Motor neuron (in vitro differentiated cells): ENCODE measurements around the gene PLXNB2. TPM values are rescaled to one million over a fixed set of nuclear protein-coding genes. Genes with fewer than 3 reads are reported as not detected.

Experiments used
- ATAC-seq, 8 experiments: fragments of 200-7000 bp; cut with Tn5 transposase; replicated peaks in 6 of 8; 2 replicates each; pipeline ENCODE4 v1.8.0; 2021; ENCODE audit warnings: mild to moderate bottlenecking in 8 of 8, moderate library complexity in 8 of 8
- H3K27ac ChIP-seq, 2 donors: fragments of 250-450 bp; sonication (Bioruptor Pico); 2 replicates each; pipeline ENCODE4 v1.9.0; 2021; ENCODE audit warnings: antibody characterized with exemption in 2 of 2, mild to moderate bottlenecking in 2 of 2, moderate library complexity in 1 of 2
- H3K4me1 ChIP-seq, 2 donors: fragments of 250-450 bp; sonication (Bioruptor Pico); replicated peaks in 1 of 2; 2 replicates each; pipeline ENCODE4 v1.6.1; 2021; ENCODE audit warnings: antibody characterized with exemption in 2 of 2, mild to moderate bottlenecking in 2 of 2, moderate library complexity in 1 of 2
- H3K4me3 ChIP-seq, 5 donors: fragments of 250-450 bp; sonication (Bioruptor Pico); 2 replicates each; pipeline ENCODE4 v1.9.0; 2021; ENCODE audit warnings: antibody characterized with exemption in 5 of 5, mild to moderate bottlenecking in 5 of 5, moderate library complexity in 4 of 5
- WGBS, 10 experiments: fragments of 450-650 bp; shearing (Covaris generic); methylation state at CpG; one replicate each; pipeline ENCODE4 v1.0.0; 2022; 5-methylcytosine and 5-hydroxymethylcytosine counted together
- in situ Hi-C, 9 experiments: fragments of 400-800 bp; cut with MboI; loops; one replicate each; pipeline ENCODE4 v1.15.0; 2021; ENCODE audit warnings: low sequenced_read_pairs in 9 of 9, low pct_unique_long_range_greater_than_20kb in 2 of 9; ENCODE audit not compliant: unreplicated experiment in 9 of 9
- total RNA-seq, 8 experiments: library from RNA; unstranded; fragments of 300-600 nt; gene quantifications; 2 replicates each; pipeline versions ENCODE4 v1.2.3 to v1.2.4, GENCODE V29; 2022

The PLXNB2 gene
- total RNA-seq, 8 experiments from 2014 or later, result 36.8 to 104 (median 59.6) TPM

DNA sequence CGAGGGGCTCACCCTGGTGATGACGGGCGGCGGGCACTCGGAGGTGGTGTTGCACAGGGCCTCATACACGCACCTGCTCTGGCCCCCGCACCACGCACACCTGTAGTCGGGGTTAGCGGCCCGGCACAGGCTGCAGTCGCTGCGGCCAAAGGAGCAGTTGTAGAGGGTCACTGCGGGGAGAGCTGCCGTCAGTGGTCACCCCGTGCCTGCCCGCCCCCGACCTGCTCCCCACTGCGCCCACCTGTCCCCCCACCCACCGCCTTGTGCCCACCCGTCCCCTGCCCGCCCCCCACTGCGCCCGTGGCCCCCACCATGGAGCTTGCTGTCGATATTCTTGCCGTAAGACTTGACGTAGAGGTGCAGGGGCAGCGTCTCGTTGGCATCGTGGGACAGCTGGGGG, 23.6 kb downstream of the PLXNB2 start:
- WGBS, 10 experiments, result no CpG with 5 or more reads among the region's 30 CpGs
- ATAC-seq, result no peak
- in situ Hi-C loops, result no loop called here
- Histone ChIP-seq H3K27ac (no peak overlapping the region), H3K4me1 (no peaks in the 10 kb centered on the region), H3K4me3 (no peak overlapping the region)

DNA sequence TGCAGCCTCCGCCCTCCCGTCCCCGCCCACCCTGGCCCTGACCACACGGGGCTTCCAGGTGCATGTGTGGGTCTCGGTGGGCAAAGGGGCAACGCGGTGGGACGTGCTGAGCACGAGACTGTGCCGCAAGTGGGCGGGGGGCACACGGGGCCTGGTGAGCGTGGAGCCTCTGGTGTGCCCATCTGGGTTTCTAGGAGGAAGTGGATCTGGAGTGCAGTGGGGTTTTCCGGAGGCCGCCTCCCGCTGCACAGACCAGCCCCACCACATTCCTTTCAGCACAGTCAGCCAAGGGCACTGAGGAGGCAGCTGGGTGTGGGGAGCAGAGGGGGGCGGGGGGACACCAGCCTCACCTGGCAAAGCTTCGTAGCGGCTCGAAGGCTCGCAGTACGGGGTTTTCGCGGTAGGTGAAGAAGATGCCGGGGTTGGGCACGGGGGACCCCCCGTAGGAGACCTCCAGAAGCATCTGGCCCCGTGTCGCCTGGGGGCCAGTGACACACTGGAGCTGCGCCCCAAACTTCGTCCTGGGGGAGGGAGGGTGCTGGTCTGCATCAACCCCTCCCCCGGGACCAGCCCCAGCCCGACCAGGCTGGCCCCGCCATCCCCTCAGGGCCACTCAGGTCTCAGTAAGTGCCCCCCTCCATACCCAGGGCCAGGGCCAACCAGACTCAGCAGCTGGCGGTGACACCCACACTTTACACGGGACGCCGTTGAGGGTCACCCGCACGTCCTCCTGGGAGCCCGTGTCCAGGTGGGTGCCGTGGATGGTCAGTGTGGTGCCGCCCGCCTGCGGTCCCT, 24.9 kb downstream of the PLXNB2 start:
- no peak overlapping the region for H3K4me3 ChIP-seq
- in situ Hi-C loops, result no loop called here
- WGBS, 10 experiments, result no CpG with 5 or more reads among the region's 45 CpGs
- H3K4me1 ChIP-seq, result no peaks in the 10 kb centered on the region
- ATAC-seq, result peak in 2 of 8 experiments; percentile 29 to 61
- no peak overlapping the region for H3K27ac ChIP-seq

DNA sequence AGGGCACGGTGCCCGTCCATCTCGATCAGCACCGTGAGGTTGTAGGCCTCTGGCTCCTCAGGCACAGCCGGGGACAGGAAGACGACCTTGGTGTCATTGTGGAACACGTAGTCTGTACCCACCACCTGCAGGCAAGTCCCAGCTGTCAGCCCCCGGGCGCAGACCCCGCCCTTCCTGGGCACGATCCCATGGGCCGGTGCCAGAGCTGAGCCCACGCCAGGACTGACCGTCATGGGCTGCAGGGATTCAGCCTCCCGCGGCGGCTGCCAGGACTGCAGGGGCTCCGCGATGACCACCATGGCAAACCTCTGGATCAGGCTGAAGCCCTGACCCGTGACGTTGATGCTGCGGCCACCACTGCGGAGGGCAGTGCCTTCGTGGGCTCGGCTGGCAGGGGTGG, 25.5 kb downstream of the PLXNB2 start:
- in situ Hi-C loops, result no loop called here
- Histone ChIP-seq H3K4me3 (no peak overlapping the region), H3K4me1 (no peaks in the 10 kb centered on the region), H3K27ac (no peak overlapping the region)
- ATAC-seq, result no peak
- 56% methylated on average over 4 of the region's 25 CpGs; no CpG with 5 or more reads in 9 of the 10 experiments for WGBS, 10 experiments

DNA sequence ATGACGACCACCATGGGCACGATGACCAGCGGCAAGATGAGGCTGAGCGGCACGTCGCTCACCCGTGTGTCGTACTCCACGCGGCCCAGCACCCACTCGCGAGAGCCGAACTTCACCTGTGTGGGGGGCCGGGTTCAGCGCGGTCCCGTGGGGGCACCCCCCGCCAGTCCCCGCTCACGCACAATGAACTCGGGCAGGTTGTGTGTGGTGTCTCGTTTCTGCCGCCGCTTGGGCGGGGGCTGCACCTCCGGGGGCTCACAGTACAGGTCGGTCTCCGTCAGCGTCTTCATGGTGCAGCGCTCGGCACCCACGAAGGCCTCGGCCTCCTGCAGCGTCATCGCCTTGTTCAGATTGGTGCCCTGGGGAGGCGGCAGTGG, 26.1 kb downstream of the PLXNB2 start:
- no peaks in the 10 kb centered on the region for H3K4me1 ChIP-seq
- WGBS, 10 experiments, result 93 to 100% (median 100%) methylated on average over 2 to 11 of the region's 36 CpGs; no CpG with 5 or more reads in 7 of the 10 experiments
- in situ Hi-C loops, result no loop called here
- H3K27ac ChIP-seq, result no peak overlapping the region
- H3K4me3 ChIP-seq, result no peak overlapping the region
- ATAC-seq, result no peak

DNA sequence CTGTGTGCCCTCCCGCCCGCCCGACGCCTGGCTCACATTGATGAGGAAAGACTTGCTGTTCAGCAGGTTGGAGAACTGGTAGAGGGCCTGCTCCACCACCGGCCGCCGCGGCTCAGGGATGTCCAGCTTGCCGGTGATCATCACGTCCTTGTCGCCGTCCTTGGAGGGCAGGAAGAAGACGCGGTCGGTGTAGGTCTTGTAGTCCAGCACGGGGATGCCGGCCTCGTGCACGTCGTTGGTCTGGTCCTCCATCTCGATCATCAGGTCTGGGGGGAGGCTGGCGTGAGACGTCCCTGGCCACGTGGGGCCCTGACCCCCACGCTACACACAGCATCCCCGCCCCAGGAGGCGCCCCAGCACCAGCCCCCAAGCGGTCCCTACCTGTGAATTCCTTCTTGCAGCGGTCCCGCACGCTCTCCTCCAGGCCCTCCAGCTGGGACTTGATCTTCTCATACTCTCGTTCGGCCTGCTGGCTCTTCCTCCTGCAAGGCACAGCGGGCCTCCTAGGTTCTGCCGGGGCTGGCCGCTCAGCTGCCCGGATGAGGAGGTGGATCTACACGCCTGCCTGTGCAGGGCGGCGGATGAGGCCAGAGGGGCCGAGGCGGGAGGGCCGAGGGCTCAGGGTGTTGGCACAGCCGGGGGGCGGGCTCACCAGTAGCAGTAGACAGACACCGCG, 26.6 kb downstream of the PLXNB2 start:
- Histone ChIP-seq H3K27ac (no peak overlapping the region), H3K4me3 (no peak overlapping the region), H3K4me1 (no peaks in the 10 kb centered on the region)
- in situ Hi-C loops, result no loop called here
- 95 to 100% methylated on average over 2 to 4 of the region's 47 CpGs; no CpG with 5 or more reads in 8 of the 10 experiments for WGBS, 10 experiments
- no peak for ATAC-seq

DNA sequence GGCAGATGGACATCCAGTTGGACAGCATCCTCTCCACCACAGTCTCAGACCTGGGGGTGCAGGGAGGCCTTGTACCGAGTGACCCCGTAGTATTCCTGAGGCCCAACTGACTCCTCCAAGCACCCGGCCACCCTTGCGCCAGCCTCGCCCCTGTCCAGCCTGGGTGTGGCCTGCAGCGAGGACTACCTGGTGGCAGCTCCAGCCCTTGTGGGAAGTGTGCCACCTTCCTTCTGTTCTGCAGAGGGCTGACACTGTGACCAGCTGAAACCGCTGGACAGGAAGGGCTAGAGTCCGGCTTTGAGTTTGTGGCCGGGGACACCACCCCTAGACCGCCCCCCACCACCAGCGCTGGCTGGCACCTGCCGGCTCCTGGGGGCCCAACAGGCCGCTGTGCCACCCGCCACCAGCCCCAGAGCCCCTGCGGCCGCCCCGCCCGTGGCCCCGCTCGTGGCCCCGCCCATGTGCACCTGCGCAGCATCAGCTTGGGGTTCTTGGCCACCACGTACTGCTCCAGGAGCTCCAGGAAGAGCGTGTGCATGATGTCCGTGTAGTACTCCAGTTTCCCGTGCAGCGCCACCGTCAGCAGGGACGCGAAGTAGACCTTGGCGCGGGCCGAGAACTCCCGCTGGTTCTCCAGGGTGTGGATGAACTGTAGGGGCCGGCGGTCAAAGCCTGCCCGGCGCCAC, 27.3 kb downstream of the PLXNB2 start:
- WGBS, 10 experiments, result 100% methylated on average over 1 to 2 of the region's 38 CpGs; no CpG with 5 or more reads in 8 of the 10 experiments
- H3K4me1 ChIP-seq, result peaks cover under 1 to 2% of the 10 kb centered on the region in 2 donors
- no peak for ATAC-seq
- no peak overlapping the region for H3K27ac ChIP-seq
- in situ Hi-C loops, result no loop called here
- no peak overlapping the region for H3K4me3 ChIP-seq

DNA sequence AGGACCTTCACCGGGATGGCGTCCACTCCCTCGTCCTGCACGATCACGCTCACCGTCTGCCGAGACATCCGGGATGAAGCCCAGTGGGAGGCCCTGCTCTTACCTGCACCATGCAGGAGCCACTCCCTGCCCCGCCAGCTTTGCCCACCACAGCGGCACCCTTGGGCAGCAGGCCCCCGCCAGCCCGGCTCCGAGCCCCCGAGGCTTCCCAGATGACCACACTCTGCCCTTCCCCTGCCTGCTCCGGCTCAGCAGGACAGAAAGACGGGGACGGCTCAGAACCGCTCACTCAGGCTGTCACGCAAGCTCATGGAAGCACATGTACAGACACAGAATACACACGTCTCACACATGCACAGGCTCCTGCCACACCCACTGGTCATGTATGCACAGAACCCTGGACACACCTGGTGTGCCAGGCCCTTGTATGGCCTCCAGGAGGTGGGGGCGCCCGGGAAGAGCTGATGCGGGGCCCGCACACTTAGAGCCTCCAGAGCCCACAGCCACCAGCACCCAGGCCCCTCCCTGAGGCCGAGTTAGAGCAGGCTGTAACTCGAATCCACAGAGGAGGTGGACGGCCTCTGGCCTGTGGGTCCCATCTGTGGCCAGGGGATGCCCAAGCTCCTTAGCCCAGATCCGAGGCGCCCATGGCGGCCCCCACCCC, 28.4 kb downstream of the PLXNB2 start:
- no peak overlapping the region for H3K4me3 ChIP-seq
- no peak for ATAC-seq
- peaks cover 8 to 9% of the 10 kb centered on the region in 2 donors for H3K4me1 ChIP-seq
- WGBS, 10 experiments, result 82 to 100% methylated on average over 1 to 2 of the region's 30 CpGs; no CpG with 5 or more reads in 8 of the 10 experiments
- no peak overlapping the region for H3K27ac ChIP-seq
- in situ Hi-C loops, result loop anchor here in 1 of 9 experiments (10.0 kb wide), 1 partner anchor 46 kb away; the partner anchor contains the start of gene DENND6B

DNA sequence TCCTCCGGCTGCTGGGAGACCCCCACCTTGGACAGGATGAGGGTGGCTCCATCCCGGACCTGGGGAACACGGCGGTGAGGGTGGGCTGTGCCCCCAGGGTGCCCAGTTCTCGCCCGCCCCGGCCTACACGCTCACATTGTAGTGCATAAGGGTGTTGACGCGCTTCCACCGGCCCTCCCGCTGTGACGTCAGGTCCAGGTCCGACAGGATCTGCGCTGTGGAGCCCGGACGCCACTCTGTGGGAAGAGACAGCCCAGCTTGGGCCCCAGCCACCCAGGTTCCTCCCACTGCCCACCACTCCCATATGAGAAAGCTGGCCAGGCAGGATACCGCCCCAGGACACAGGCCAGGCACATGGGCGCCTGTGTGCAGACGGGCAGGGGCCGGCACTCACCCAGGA, 29.0 kb downstream of the PLXNB2 start:
- no peak overlapping the region for H3K27ac ChIP-seq
- in situ Hi-C loops, result loop anchor here in 1 of 9 experiments (10.0 kb wide), 1 partner anchor 46 kb away; the partner anchor contains the start of gene DENND6B
- H3K4me3 ChIP-seq, result no peak overlapping the region
- peaks cover 12 to 15% of the 10 kb centered on the region in 2 donors for H3K4me1 ChIP-seq
- no peak for ATAC-seq
- 94 to 100% methylated on average over 3 of the region's 21 CpGs; no CpG with 5 or more reads in 8 of the 10 experiments for WGBS, 10 experiments

DNA sequence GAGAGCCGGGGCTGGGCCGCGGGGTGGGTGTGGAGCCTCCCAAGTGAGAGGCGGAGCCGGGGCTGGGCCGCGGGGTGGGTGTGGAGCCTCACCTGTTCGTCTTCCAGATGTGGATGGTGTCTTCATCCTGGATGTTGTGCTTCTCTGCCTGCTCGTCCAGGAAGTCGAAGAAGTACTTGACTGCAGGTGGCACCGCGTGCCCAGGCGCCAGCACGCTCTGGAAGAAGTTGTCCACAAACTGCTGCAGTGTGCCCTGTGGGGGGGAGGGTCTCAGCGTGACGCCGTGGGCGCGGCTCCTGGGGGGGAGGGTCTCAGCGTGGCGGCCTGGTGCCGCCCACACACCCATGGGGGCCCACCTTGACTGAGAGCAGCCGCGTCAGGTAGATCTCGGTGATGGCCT, 29.7 kb downstream of the PLXNB2 start:
- no peak overlapping the region for H3K27ac ChIP-seq
- H3K4me3 ChIP-seq, result no peak overlapping the region
- H3K4me1 ChIP-seq, result peaks cover 15 to 18% of the 10 kb centered on the region in 2 donors
- WGBS, 10 experiments, result no CpG with 5 or more reads among the region's 25 CpGs
- in situ Hi-C loops, result loop anchor here in 1 of 9 experiments (10.0 kb wide), 1 partner anchor 47 kb away; the partner anchor contains the start of gene DENND6B
- ATAC-seq, result no peak

DNA sequence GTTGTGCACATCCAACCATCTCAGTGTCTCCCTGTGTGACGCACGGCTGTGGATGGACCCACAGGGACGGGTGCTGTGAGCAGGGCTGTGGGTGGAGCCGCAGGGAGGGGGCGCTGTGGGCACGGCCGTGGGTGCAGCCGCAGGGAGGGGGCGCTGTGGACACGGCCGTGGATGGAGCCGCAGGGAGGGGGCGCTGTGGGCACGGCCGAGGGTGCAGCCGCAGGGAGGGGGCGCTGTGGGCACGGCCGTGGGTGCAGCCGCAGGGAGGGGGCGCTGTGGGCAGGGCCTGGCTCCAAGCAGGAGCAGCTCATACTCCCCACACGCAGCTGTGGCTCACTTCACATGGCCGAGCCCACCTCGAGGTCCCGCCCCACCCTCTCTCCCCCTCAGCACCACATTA, 31.3 kb downstream of the PLXNB2 start:
- 100% methylated on average over 1 of the region's 25 CpGs; no CpG with 5 or more reads in 9 of the 10 experiments for WGBS, 10 experiments
- peak in 3 of 8 experiments; percentile 6 to 22 (median 8) for ATAC-seq
- Histone ChIP-seq H3K27ac (no peak overlapping the region), H3K4me3 (no peak overlapping the region), H3K4me1 (peaks cover 27 to 32% of the 10 kb centered on the region in 2 donors)
- in situ Hi-C loops, result loop anchor here in 1 of 9 experiments (10.0 kb wide), 1 partner anchor 49 kb away; the partner anchor contains the start of gene DENND6B

DNA sequence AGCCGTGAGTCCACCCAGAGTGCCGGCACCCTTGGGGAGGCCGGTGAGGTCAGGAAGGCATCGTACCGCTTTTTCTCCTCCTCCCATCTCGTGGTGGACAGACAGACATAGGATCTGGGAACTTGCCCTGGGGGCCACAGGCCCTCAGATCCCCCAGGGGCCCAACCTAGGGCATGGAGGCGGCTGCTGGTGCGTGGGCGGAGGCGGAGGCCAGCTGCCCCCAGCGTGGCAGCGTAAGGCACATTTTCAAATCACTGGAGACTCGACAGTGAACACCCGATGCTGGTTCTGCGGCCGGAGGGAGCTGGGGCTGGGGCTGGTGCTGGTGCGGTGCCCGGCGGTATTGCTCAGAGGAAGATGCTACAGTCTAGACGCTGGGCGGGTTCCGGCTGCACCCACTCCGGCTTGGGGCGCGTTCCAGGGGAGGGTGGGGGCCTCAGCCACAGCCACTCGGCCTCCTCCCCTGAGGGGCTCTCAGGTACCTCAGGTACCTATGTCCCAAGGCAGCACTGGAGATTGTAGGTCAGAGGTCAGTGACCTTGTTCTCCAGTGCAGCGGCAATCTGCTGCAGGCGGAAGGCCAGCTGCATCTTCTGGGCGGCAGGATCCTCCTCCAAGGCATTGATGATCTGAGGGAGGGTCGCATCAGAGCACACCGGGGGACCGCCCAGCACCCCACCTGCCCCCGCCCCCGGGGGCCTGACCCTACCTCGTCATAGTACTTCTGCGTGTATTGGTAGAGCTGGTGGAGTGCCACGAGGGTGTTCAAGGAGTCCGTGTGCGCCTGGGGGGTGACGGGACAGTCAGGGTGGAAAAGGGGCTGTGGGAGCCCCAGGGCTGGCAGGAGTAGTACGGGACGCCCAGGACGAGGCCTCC, 32.0 kb downstream of the PLXNB2 start:
- peak overlapping the region; percentile 27 to 74 for H3K27ac ChIP-seq
- peaks cover 27 to 39% of the 10 kb centered on the region in 2 donors for H3K4me1 ChIP-seq
- 67 to 100% (median 100%) methylated on average over 1 to 4 of the region's 43 CpGs; no CpG with 5 or more reads in 7 of the 10 experiments for WGBS, 10 experiments
- no peak for ATAC-seq
- no peak overlapping the region for H3K4me3 ChIP-seq
- in situ Hi-C loops, result loop anchor here in 1 of 9 experiments (10.0 kb wide), 1 partner anchor 49 kb away; the partner anchor contains the start of gene DENND6B
